ENCODE measurements around the gene GPR162.

- TF ChIP-seq, protein P1, sequence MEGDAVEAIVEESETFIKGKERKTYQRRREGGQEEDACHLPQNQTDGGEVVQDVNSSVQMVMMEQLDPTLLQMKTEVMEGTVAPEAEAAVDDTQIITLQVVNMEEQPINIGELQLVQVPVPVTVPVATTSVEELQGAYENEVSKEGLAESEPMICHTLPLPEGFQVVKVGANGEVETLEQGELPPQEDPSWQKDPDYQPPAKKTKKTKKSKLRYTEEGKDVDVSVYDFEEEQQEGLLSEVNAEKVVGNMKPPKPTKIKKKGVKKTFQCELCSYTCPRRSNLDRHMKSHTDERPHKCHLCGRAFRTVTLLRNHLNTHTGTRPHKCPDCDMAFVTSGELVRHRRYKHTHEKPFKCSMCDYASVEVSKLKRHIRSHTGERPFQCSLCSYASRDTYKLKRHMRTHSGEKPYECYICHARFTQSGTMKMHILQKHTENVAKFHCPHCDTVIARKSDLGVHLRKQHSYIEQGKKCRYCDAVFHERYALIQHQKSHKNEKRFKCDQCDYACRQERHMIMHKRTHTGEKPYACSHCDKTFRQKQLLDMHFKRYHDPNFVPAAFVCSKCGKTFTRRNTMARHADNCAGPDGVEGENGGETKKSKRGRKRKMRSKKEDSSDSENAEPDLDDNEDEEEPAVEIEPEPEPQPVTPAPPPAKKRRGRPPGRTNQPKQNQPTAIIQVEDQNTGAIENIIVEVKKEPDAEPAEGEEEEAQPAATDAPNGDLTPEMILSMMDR (conservative IDR thresholded peaks at IDR 0.05 in 1 of 2, IDR thresholded peaks at IDR 0.05 in 1 of 2; ENCODE audit: extremely low read depth in 1 of 2, insufficient read depth in 1 of 2, low read depth in 1 of 2, low read length in 2 of 2), result no peak
- TF ChIP-seq EZH2 (IDR thresholded peaks at IDR 0.05; ENCODE audit: borderline replicate concordance, low read length), result no peak
Observed at GRCh38 chr12:6860942-6861341, 39.3 kb downstream of the GPR162 start.
